ENCODE data around the gene ACKR4. TPM values are rescaled to one million over a fixed set of nuclear protein-coding genes. Genes with fewer than 3 reads are reported as not detected.
A peak's percentile ranks its signal among the peaks of the same experiment; 100 is the strongest.

ACKR4 gene
- total and polyA plus RNA-seq, 9 of the 15 experiments (the other 6 are each of a cell fraction or from before 2014, with no cell fraction given), result 0.04 to 0.06 TPM; not detected in 7

DNA sequence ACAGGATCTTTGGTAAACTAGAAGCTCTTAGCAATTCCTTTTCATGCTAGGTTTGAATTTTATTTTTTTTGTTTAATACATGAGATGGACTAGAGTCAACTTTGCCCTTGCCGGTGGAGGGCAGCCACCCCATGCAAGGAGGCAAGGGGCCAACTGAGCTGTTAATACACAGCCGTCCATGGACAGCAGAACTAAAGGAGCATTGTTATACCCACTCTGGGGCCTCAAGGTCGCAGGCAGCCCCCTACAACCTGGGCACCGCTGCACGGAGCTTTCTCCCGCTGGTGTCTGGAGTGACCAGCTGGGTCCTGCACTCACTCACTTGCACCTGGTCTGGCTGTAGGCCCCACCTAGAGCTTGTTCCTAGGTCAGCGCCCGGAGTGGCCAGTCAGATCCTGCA is 47.9 kb upstream of the ACKR4 start (continued):
- TF ChIP-seq DNMT1 (IDR thresholded peaks at IDR 0.05) (no peak), ZNF143 (CRISPR knock-in tag; IDR thresholded peaks at IDR 0.05) (no peak), POLR2B (IDR thresholded peaks at IDR 0.05; ENCODE audit: low read depth, partially characterized antibody) (no peak), ZC3H11A (IDR thresholded peaks at IDR 0.05; ENCODE audit: low read depth, low read length) (no peak), HNRNPUL1 (IDR thresholded peaks at IDR 0.05; ENCODE audit: low read length) (no peak), GABPB1 (CRISPR knock-in tag; IDR thresholded peaks at IDR 0.05) (no peak), PHB (CRISPR knock-in tag; IDR thresholded peaks at IDR 0.05) (no peak)
- TF ChIP-seq, protein P1, sequence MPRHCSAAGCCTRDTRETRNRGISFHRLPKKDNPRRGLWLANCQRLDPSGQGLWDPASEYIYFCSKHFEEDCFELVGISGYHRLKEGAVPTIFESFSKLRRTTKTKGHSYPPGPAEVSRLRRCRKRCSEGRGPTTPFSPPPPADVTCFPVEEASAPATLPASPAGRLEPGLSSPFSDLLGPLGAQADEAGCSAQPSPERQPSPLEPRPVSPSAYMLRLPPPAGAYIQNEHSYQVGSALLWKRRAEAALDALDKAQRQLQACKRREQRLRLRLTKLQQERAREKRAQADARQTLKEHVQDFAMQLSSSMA (CRISPR knock-in tag; IDR thresholded peaks at IDR 0.05), result no peak

DNA sequence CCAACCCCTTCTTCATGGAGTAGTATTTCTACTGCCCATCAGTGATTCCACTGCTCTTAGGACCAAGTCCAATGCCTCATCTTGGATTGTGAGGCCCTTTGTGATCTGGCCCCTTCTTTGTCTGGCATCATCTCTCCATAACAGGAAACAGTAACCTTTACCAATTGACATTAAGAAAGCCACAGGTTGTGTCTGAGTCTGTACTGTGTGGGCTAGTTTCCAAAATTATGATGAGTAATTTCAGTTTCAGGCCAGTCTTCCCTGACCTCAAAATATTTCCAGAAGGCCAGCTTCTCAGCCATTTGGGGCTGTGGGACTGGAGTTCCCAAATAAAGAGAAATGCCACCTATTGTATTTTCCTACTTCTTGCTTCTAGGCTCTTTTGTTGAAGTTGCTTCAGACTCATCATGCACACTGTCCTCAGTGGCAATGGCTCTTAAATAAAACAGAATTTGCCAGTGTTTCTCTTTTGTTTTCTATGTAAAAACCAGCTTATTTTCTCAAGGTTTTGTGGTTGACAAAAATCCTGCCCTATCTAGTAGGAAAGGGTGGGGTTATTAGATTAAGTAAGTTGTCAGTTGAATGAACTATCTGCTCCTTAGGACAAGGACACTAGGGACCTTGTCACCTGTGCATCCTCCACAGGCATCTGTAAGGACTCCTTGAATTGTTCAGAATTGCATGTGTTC is 47.0 kb upstream of the ACKR4 start:
- BruUV-seq (replicated peaks), result no TSS peak
- intact Hi-C loops (cut with micrococcal nuclease), result no loop called here
- TF ChIP-seq RNF2 (IDR thresholded peaks at IDR 0.05) (no peak), ELF4 (CRISPR knock-in tag; IDR thresholded peaks at IDR 0.05) (no peak), SP1 (CRISPR knock-in tag; IDR thresholded peaks at IDR 0.05) (no peak), ZFP36 (IDR thresholded peaks at IDR 0.05; ENCODE audit: low read depth, low read length, partially characterized antibody) (no peak), PCBP2 (IDR thresholded peaks at IDR 0.05; ENCODE audit: low read depth, low read length, poor library complexity, severe bottlenecking) (no peak)
- TF ChIP-seq, protein P2, sequence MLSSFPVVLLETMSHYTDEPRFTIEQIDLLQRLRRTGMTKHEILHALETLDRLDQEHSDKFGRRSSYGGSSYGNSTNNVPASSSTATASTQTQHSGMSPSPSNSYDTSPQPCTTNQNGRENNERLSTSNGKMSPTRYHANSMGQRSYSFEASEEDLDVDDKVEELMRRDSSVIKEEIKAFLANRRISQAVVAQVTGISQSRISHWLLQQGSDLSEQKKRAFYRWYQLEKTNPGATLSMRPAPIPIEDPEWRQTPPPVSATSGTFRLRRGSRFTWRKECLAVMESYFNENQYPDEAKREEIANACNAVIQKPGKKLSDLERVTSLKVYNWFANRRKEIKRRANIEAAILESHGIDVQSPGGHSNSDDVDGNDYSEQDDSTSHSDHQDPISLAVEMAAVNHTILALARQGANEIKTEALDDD (IDR thresholded peaks at IDR 0.05), result no peak
- TF ChIP-seq, protein P3, sequence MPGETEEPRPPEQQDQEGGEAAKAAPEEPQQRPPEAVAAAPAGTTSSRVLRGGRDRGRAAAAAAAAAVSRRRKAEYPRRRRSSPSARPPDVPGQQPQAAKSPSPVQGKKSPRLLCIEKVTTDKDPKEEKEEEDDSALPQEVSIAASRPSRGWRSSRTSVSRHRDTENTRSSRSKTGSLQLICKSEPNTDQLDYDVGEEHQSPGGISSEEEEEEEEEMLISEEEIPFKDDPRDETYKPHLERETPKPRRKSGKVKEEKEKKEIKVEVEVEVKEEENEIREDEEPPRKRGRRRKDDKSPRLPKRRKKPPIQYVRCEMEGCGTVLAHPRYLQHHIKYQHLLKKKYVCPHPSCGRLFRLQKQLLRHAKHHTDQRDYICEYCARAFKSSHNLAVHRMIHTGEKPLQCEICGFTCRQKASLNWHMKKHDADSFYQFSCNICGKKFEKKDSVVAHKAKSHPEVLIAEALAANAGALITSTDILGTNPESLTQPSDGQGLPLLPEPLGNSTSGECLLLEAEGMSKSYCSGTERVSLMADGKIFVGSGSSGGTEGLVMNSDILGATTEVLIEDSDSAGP (CRISPR knock-in tag; IDR thresholded peaks at IDR 0.05), result no peak
- ATAC-seq (no peak), DNase-seq (ENCODE audit: extremely low read depth in 1 of 4, low spot score in 3 of 4) (no peak), FAIRE-seq (no peak)
- ChIA-PET POLR2A (interaction anchor here (0.6 kb wide), 1 partner anchor 286 kb away, joined by 5 read pairs; no protein-coding TSS in a partner anchor), CTCF (ENCODE audit: low intra/inter-chr PET ratio) (no interaction called here)
- Histone ChIP-seq H2AFZ (ENCODE audit: low read depth, low read length) (peak overlapping the region; percentile 88), H3K27me3 (ENCODE audit: control insufficient read depth in 2 of 2, insufficient read depth in 2 of 2, low read length in 2 of 2) (no peaks in the 10 kb centered on the region), H3K9me3 (replicated peaks; ENCODE audit: control insufficient read depth, insufficient read depth, low read depth, low read length) (no peaks in the 10 kb centered on the region), H4K20me1 (replicated peaks; ENCODE audit: control insufficient read depth, insufficient read depth, low read length) (no peaks in the 10 kb centered on the region), H3K4me2 (ENCODE audit: insufficient read depth, low read length) (no peak overlapping the region), H3K27ac (ENCODE audit: extremely low read depth, low read depth, low read length) (peak overlapping the region; percentile 6; the same call in 1 of the 3 replicates), H3K79me2 (ENCODE audit: control insufficient read depth, insufficient read depth, low read length) (no peaks in the 10 kb centered on the region), H3K4me3 (no peak overlapping the region), H3K36me3 (ENCODE audit: control insufficient read depth, insufficient read depth, low read length) (no peaks in the 10 kb centered on the region), H3K9me1 (ENCODE audit: control insufficient read depth, insufficient read depth, low read length) (no peaks in the 10 kb centered on the region), H3K4me1 (replicated peaks in 1 of 2; ENCODE audit: control insufficient read depth in 2 of 2, insufficient read depth in 2 of 2, low read length in 2 of 2) (peaks cover 0 to 19% of the 10 kb centered on the region in 2 experiments; a peak in 4 of 5 replicates), H3K9ac (ENCODE audit: insufficient read depth in 1 of 2, low read depth in 2 of 2, low read length in 2 of 2) (no peak overlapping the region)
- in situ Hi-C loops (cut with MboI), result no loop called here

Measured in K562 (cell line).